ENCODE results near the gene COX10.
A peak's percentile ranks its signal among the peaks of the same experiment; 100 is the strongest.

The COX10 gene

GRCh38 chr17:14042411-14042810 lies 26.9 kb upstream of the COX10 start:
- H3K36me3 ChIP-seq (ENCODE audit: control insufficient read depth in 4 of 4, insufficient read depth in 4 of 4, low read length in 3 of 4): no peaks in the 10 kb centered on the region
- no peaks in the 10 kb centered on the region for H3K27me3 ChIP-seq (replicated peaks in 2 of 5; ENCODE audit: control insufficient read depth in 4 of 5, insufficient read depth in 5 of 5, low read length in 4 of 5)
- no peak overlapping the region for H3K27ac ChIP-seq (ENCODE audit: insufficient read depth in 1 of 2, low read depth in 1 of 2, low read length in 2 of 2, poor library complexity in 1 of 2, severe bottlenecking in 2 of 2)
- H3K4me1 ChIP-seq (ENCODE audit: control extremely low read depth in 1 of 4, control insufficient read depth in 4 of 4, insufficient read depth in 4 of 4, low read length in 3 of 4): no peaks in the 10 kb centered on the region
- POLR2A ChIA-PET: interaction anchor here (0.6 kb wide), 1 partner anchor 260 kb away, joined by 3 read pairs; no protein-coding TSS in a partner anchor
- no peak overlapping the region for H3K4me3 ChIP-seq (ENCODE audit: control insufficient read depth in 1 of 7, extremely low read depth in 1 of 7, insufficient read depth in 4 of 7, low read depth in 2 of 7, low read length in 6 of 7)
- no peaks in the 10 kb centered on the region for H3K9me3 ChIP-seq (ENCODE audit: control extremely low read depth in 1 of 5, control insufficient read depth in 4 of 5, insufficient read depth in 2 of 5, low read depth in 1 of 5, low read length in 4 of 5)
- CTCF ChIA-PET: no interaction called here
- DNase-seq: no peak
- WGBS (ENCODE audit: insufficient coverage): 96% methylated on average over 3 of the region's 4 CpGs

GRCh38 chr17:14044702-14045101 lies 24.6 kb upstream of the COX10 start:
- Histone ChIP-seq H3K4me1 (ENCODE audit: control extremely low read depth in 1 of 4, control insufficient read depth in 4 of 4, insufficient read depth in 4 of 4, low read length in 3 of 4) (no peaks in the 10 kb centered on the region), H3K27me3 (replicated peaks in 2 of 5; ENCODE audit: control insufficient read depth in 4 of 5, insufficient read depth in 5 of 5, low read length in 4 of 5) (no peaks in the 10 kb centered on the region), H3K36me3 (ENCODE audit: control insufficient read depth in 4 of 4, insufficient read depth in 4 of 4, low read length in 3 of 4) (peaks cover 0 to 2% (median 0%) of the 10 kb centered on the region in 4 experiments), H3K4me3 (ENCODE audit: control insufficient read depth in 1 of 7, extremely low read depth in 1 of 7, insufficient read depth in 4 of 7, low read depth in 2 of 7, low read length in 6 of 7) (no peak overlapping the region), H3K27ac (ENCODE audit: insufficient read depth in 1 of 2, low read depth in 1 of 2, low read length in 2 of 2, poor library complexity in 1 of 2, severe bottlenecking in 2 of 2) (no peak overlapping the region), H3K9me3 (ENCODE audit: control extremely low read depth in 1 of 5, control insufficient read depth in 4 of 5, insufficient read depth in 2 of 5, low read depth in 1 of 5, low read length in 4 of 5) (no peaks in the 10 kb centered on the region)
- DNase-seq: no peak
- ChIA-PET POLR2A (no interaction called here), CTCF (interaction anchor here (1.1 kb wide), 1 partner anchor 20 kb away, joined by 3 read pairs; no protein-coding TSS in a partner anchor)
- whole genome bisulfite sequencing (ENCODE audit: insufficient coverage): no CpG with 5 or more reads among the region's 1 CpG

- H3K36me3 ChIP-seq (ENCODE audit: control insufficient read depth in 4 of 4, insufficient read depth in 4 of 4, low read length in 3 of 4): peaks cover 0 to 3% (median under 1%) of the 10 kb centered on the region in 4 experiments
- H3K27ac ChIP-seq (ENCODE audit: insufficient read depth in 1 of 2, low read depth in 1 of 2, low read length in 2 of 2, poor library complexity in 1 of 2, severe bottlenecking in 2 of 2): no peak overlapping the region
- CTCF ChIA-PET: interaction anchor here (1.0 kb wide), 1 partner anchor 9 kb away, joined by 3 read pairs; no protein-coding TSS in a partner anchor
- POLR2A ChIA-PET: no interaction called here
- DNase-seq: no peak
- 92% methylated on average over 5 of the region's 6 CpGs for WGBS (ENCODE audit: insufficient coverage)
- no peaks in the 10 kb centered on the region for H3K27me3 ChIP-seq (replicated peaks in 2 of 5; ENCODE audit: control insufficient read depth in 4 of 5, insufficient read depth in 5 of 5, low read length in 4 of 5)
- no peaks in the 10 kb centered on the region for H3K9me3 ChIP-seq (ENCODE audit: control extremely low read depth in 1 of 5, control insufficient read depth in 4 of 5, insufficient read depth in 2 of 5, low read depth in 1 of 5, low read length in 4 of 5)
- H3K4me3 ChIP-seq (ENCODE audit: control insufficient read depth in 1 of 7, extremely low read depth in 1 of 7, insufficient read depth in 4 of 7, low read depth in 2 of 7, low read length in 6 of 7): no peak overlapping the region
- H3K4me1 ChIP-seq (ENCODE audit: control extremely low read depth in 1 of 4, control insufficient read depth in 4 of 4, insufficient read depth in 4 of 4, low read length in 3 of 4): no peaks in the 10 kb centered on the region
Observed at GRCh38 chr17:14046978-14047377, 22.3 kb upstream of the COX10 start.

GRCh38 chr17:14047591-14047990 lies 21.7 kb upstream of the COX10 start:
- ChIA-PET CTCF (no interaction called here), POLR2A (no interaction called here)

GRCh38 chr17:14048169-14048568 lies 21.1 kb upstream of the COX10 start:
- Histone ChIP-seq H3K36me3 (ENCODE audit: control insufficient read depth in 4 of 4, insufficient read depth in 4 of 4, low read length in 3 of 4) (peaks cover 0 to 3% (median 2%) of the 10 kb centered on the region in 4 experiments), H3K4me1 (ENCODE audit: control extremely low read depth in 1 of 4, control insufficient read depth in 4 of 4, insufficient read depth in 4 of 4, low read length in 3 of 4) (no peaks in the 10 kb centered on the region), H3K9me3 (ENCODE audit: control extremely low read depth in 1 of 5, control insufficient read depth in 4 of 5, insufficient read depth in 2 of 5, low read depth in 1 of 5, low read length in 4 of 5) (no peaks in the 10 kb centered on the region), H3K4me3 (ENCODE audit: control insufficient read depth in 1 of 7, extremely low read depth in 1 of 7, insufficient read depth in 4 of 7, low read depth in 2 of 7, low read length in 6 of 7) (no peak overlapping the region), H3K27ac (ENCODE audit: insufficient read depth in 1 of 2, low read depth in 1 of 2, low read length in 2 of 2, poor library complexity in 1 of 2, severe bottlenecking in 2 of 2) (no peak overlapping the region), H3K27me3 (replicated peaks in 2 of 5; ENCODE audit: control insufficient read depth in 4 of 5, insufficient read depth in 5 of 5, low read length in 4 of 5) (no peaks in the 10 kb centered on the region)
- ChIA-PET CTCF (no interaction called here), POLR2A (no interaction called here)
- DNase-seq: peak in 2 of 3 donors; percentile 35 to 52

More at GRCh38 chr17:14047591-14047990, 21.7 kb upstream of the COX10 start:
- no peaks in the 10 kb centered on the region for H3K4me1 ChIP-seq (ENCODE audit: control extremely low read depth in 1 of 4, control insufficient read depth in 4 of 4, insufficient read depth in 4 of 4, low read length in 3 of 4)
- no peak overlapping the region for H3K4me3 ChIP-seq (ENCODE audit: control insufficient read depth in 1 of 7, extremely low read depth in 1 of 7, insufficient read depth in 4 of 7, low read depth in 2 of 7, low read length in 6 of 7)
- WGBS (ENCODE audit: insufficient coverage): 98% methylated on average over 4 of the region's 4 CpGs
- no peaks in the 10 kb centered on the region for H3K27me3 ChIP-seq (replicated peaks in 2 of 5; ENCODE audit: control insufficient read depth in 4 of 5, insufficient read depth in 5 of 5, low read length in 4 of 5)
- no peak for DNase-seq
- no peaks in the 10 kb centered on the region for H3K9me3 ChIP-seq (ENCODE audit: control extremely low read depth in 1 of 5, control insufficient read depth in 4 of 5, insufficient read depth in 2 of 5, low read depth in 1 of 5, low read length in 4 of 5)
- H3K36me3 ChIP-seq (ENCODE audit: control insufficient read depth in 4 of 4, insufficient read depth in 4 of 4, low read length in 3 of 4): peaks cover 0 to 3% (median under 1%) of the 10 kb centered on the region in 4 experiments
- H3K27ac ChIP-seq (ENCODE audit: insufficient read depth in 1 of 2, low read depth in 1 of 2, low read length in 2 of 2, poor library complexity in 1 of 2, severe bottlenecking in 2 of 2): no peak overlapping the region

GRCh38 chr17:14050616-14051015 lies 18.7 kb upstream of the COX10 start:
- ChIA-PET POLR2A (no interaction called here), CTCF (no interaction called here)
- Histone ChIP-seq H3K4me1 (ENCODE audit: control extremely low read depth in 1 of 4, control insufficient read depth in 4 of 4, insufficient read depth in 4 of 4, low read length in 3 of 4) (no peaks in the 10 kb centered on the region), H3K36me3 (ENCODE audit: control insufficient read depth in 4 of 4, insufficient read depth in 4 of 4, low read length in 3 of 4) (peaks cover 0 to 3% (median 2%) of the 10 kb centered on the region in 4 experiments), H3K4me3 (ENCODE audit: control insufficient read depth in 1 of 7, extremely low read depth in 1 of 7, insufficient read depth in 4 of 7, low read depth in 2 of 7, low read length in 6 of 7) (no peak overlapping the region), H3K27ac (ENCODE audit: insufficient read depth in 1 of 2, low read depth in 1 of 2, low read length in 2 of 2, poor library complexity in 1 of 2, severe bottlenecking in 2 of 2) (no peak overlapping the region), H3K9me3 (ENCODE audit: control extremely low read depth in 1 of 5, control insufficient read depth in 4 of 5, insufficient read depth in 2 of 5, low read depth in 1 of 5, low read length in 4 of 5) (no peaks in the 10 kb centered on the region), H3K27me3 (replicated peaks in 2 of 5; ENCODE audit: control insufficient read depth in 4 of 5, insufficient read depth in 5 of 5, low read length in 4 of 5) (no peaks in the 10 kb centered on the region)
- no peak for DNase-seq
- 94% methylated on average over 2 of the region's 5 CpGs for WGBS (ENCODE audit: insufficient coverage)

GRCh38 chr17:14051692-14052091 lies 17.6 kb upstream of the COX10 start:
- peaks cover 0 to 3% (median 0%) of the 10 kb centered on the region in 5 experiments for H3K9me3 ChIP-seq (ENCODE audit: control extremely low read depth in 1 of 5, control insufficient read depth in 4 of 5, insufficient read depth in 2 of 5, low read depth in 1 of 5, low read length in 4 of 5)
- no peak overlapping the region for H3K4me3 ChIP-seq (ENCODE audit: control insufficient read depth in 1 of 7, extremely low read depth in 1 of 7, insufficient read depth in 4 of 7, low read depth in 2 of 7, low read length in 6 of 7)
- no peaks in the 10 kb centered on the region for H3K4me1 ChIP-seq (ENCODE audit: control extremely low read depth in 1 of 4, control insufficient read depth in 4 of 4, insufficient read depth in 4 of 4, low read length in 3 of 4)
- H3K27ac ChIP-seq (ENCODE audit: insufficient read depth in 1 of 2, low read depth in 1 of 2, low read length in 2 of 2, poor library complexity in 1 of 2, severe bottlenecking in 2 of 2): no peak overlapping the region
- CTCF ChIA-PET: no interaction called here
- peaks cover 0 to 3% (median 2%) of the 10 kb centered on the region in 4 experiments for H3K36me3 ChIP-seq (ENCODE audit: control insufficient read depth in 4 of 4, insufficient read depth in 4 of 4, low read length in 3 of 4)
- POLR2A ChIA-PET: no interaction called here
- no peaks in the 10 kb centered on the region for H3K27me3 ChIP-seq (replicated peaks in 2 of 5; ENCODE audit: control insufficient read depth in 4 of 5, insufficient read depth in 5 of 5, low read length in 4 of 5)
- DNase-seq: no peak
- WGBS (ENCODE audit: insufficient coverage): 100% methylated on average over 2 of the region's 4 CpGs

All from common myeloid progenitor, CD34-positive (primary cell).